ENCODE results near the gene TRAF2.

TRAF2 gene

DNA sequence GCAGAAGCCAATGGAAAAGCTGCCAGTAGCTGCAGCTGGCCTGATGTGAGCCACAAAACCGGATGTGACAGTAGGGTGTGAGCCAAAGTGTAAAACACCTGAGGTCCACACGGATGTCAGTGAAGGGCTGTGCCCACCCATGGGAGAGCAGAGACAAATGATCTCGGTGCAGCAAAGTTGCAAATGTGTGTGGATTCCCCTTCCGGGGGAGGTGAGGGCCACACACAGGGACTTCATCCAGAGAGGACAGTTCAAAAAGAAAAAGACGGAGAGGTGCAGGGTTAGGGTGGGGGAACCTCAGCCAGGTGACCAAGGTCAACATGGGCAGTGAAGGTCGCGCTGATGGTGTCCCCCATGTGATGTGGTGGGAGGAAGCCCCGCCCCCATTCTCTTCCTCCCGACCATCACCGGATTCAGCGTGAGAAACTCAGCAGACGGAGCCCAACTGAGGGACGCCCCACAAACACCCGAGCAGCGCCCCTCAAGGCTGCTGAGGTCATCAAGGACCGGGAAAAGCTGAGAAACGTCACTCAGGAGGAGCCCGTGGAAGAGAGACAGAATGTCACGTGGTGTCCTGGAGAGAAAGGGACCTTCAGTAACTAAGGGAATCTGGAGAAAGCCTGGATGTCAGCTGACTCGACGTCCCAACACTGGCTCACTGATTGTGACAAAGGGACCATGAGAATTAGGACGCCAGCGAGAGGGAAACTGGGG, 79.6 kb downstream of the TRAF2 start:
- DNase-seq, result no peak

- DNase-seq, result no peak
Measured at GRCh38 chr9:136968333-136969127, 82.2 kb downstream of the TRAF2 start.

- no peak for DNase-seq
Measured at GRCh38 chr9:136969150-136969549, 82.8 kb downstream of the TRAF2 start.

GRCh38 chr9:136969774-136970173, 83.5 kb downstream of the TRAF2 start:
- no peak for DNase-seq

DNA sequence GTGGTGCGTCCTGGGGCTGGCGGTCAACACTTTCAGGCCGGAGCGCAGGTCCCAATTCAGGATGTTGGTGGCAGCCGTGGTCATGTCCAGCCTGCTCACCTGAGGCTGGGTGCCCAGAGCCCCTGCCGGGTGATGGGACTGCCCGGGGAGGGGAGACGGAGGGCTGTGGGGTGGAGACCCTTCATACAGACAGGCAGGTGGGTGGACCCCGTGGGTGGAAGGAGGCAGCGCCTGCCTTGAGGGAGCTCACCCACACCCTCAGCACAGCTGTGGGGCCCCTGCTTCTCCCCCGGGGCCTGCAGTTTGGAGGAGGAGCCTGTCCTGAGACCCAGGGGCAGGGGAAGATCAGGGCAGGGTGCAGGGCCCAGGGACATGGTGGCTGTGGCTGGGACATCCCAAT, 84.0 kb downstream of the TRAF2 start:
- DNase-seq, result no peak

DNA sequence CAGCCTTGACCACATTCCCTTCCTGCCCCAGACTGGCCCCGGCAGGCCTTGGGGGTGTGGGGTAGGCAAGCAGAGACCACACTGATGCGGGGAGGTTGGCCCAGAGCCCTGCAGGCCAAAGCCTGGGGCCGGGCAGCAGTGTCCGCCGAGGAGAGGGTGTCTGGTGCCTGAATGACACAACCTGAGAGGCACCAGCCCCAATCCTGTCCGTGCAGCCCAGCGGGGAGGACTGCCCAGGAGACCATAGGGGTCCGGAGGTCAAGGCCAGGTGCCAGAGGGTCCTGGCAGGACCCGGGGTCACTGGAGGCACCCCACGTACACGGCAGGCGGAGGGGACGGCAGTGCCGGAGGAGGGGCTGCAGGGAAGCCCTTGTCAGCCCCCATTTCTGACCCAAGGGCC, 85.4 kb downstream of the TRAF2 start:
- DNase-seq, result no peak

- no peak for DNase-seq
Measured at GRCh38 chr9:136972335-136972734, 86.0 kb downstream of the TRAF2 start.

GRCh38 chr9:136972743-136973142, 86.4 kb downstream of the TRAF2 start:
- no peak for DNase-seq

- DNase-seq, result no peak
Measured at GRCh38 chr9:136973618-136974617, 87.6 kb downstream of the TRAF2 start.

GRCh38 chr9:136974817-136975535, 88.7 kb downstream of the TRAF2 start:
- DNase-seq, result no peak

- DNase-seq, result no peak
Measured at GRCh38 chr9:136975644-136976043, 89.3 kb downstream of the TRAF2 start.

All from effector CD4-positive, alpha-beta T cell (primary cell).